ENCODE data around the gene BAK1. TPM values are rescaled to one million over a fixed set of nuclear protein-coding genes. Genes with fewer than 3 reads are reported as not detected.
"Not testable (repeated sequence)": the region's sequence is repeated elsewhere in the genome, so short reads cannot be mapped to it uniquely, and the experiment has no call there.

BAK1 gene
- total RNA-seq, 4 donors from 2014 or later, result 19.7 to 26.6 (median 22.2) TPM

GRCh38 chr6:33534702-33535101 lies 45.4 kb downstream of the BAK1 start:
- no peak overlapping the region for H3K4me3 ChIP-seq (ENCODE audit: low read depth, poor library complexity, severe bottlenecking)
- intact Hi-C loops (cut with DNase I; ENCODE audit: low total_unique reads), result no loop called here
- TF ChIP-seq POLR2A (IDR thresholded peaks at IDR 0.05) (no peak), CTCF (IDR thresholded peaks at IDR 0.05) (no peak)
- 94 to 97% methylated on average over 3 of the region's 3 CpGs for WGBS, 2 donors
- DNase-seq (ENCODE audit: low spot score in 2 of 2), result no peak

GRCh38 chr6:33533163-33533869 lies 46.8 kb downstream of the BAK1 start:
- intact Hi-C loops (cut with DNase I; ENCODE audit: low total_unique reads); H3K4me3 ChIP-seq (ENCODE audit: low read depth, poor library complexity, severe bottlenecking); DNase-seq (ENCODE audit: low spot score in 2 of 2): not testable (repeated sequence)
- 82 to 86% methylated on average over 22 of the region's 22 CpGs for WGBS, 2 donors

GRCh38 chr6:33532431-33532830 lies 47.6 kb downstream of the BAK1 start:
- DNase-seq (ENCODE audit: low spot score in 2 of 2); intact Hi-C loops (cut with DNase I; ENCODE audit: low total_unique reads): not testable (repeated sequence)
- 99 to 100% methylated on average over 1 to 15 of the region's 25 CpGs for WGBS, 2 donors

GRCh38 chr6:33530617-33531016 lies 49.5 kb downstream of the BAK1 start:
- H3K4me3 ChIP-seq (ENCODE audit: low read depth, poor library complexity, severe bottlenecking); DNase-seq (ENCODE audit: low spot score in 2 of 2); intact Hi-C loops (cut with DNase I; ENCODE audit: low total_unique reads): not testable (repeated sequence)

More at GRCh38 chr6:33532431-33532830, 47.6 kb downstream of the BAK1 start:
- not testable (repeated sequence) for H3K4me3 ChIP-seq (ENCODE audit: low read depth, poor library complexity, severe bottlenecking)

Other genes starting within 250 kb of the BAK1 start
- gene KIFC1, start 188.5 kb downstream of the BAK1 start, total RNA-seq, result 10 to 100 TPM in 1 of 4 donors, 1 to 10 TPM in 3; 4.1 to 14.6 (median 9.3) TPM
- 10 to 100 TPM; 40.9 to 73.0 (median 64.8) TPM for gene PHF1, start 169.3 kb downstream of the BAK1 start, total RNA-seq
- gene CUTA, start 162.2 kb downstream of the BAK1 start, total RNA-seq, result 100 to 1,000 TPM in 3 of 4 donors, 10 to 100 TPM in 1; 96.5 to 162 (median 153) TPM
- 10 to 100 TPM in 2 of 4 donors, 1 to 10 TPM in 2; 7.5 to 21.1 (median 9.4) TPM for gene SYNGAP1, start 160.2 kb downstream of the BAK1 start, total RNA-seq
- 1 to 10 TPM; 4.0 to 5.4 (median 4.6) TPM for gene ZBTB9, start 125.7 kb downstream of the BAK1 start, total RNA-seq
- gene ITPR3, start 41.0 kb upstream of the BAK1 start, total RNA-seq, result 100 to 1,000 TPM; 161 to 265 (median 197) TPM
- 10 to 100 TPM in 2 of 4 donors, 1 to 10 TPM in 2; 8.5 to 20.4 (median 10.2) TPM for gene UQCC2, start 131.4 kb upstream of the BAK1 start, total RNA-seq
- under 1 TPM in 1 of 4 donors, not detected in 3; 0.45 TPM for gene IP6K3, start 166.6 kb upstream of the BAK1 start, total RNA-seq
- gene LEMD2, start 208.9 kb upstream of the BAK1 start, total RNA-seq, result 10 to 100 TPM; 57.5 to 93.6 (median 68.1) TPM
- gene MLN, start 223.7 kb upstream of the BAK1 start, total RNA-seq, result not detected

All from lower leg skin (tissue), 4 donors.